Posterior cingulate gyrus (tissue), 11 donors: Measurements from ENCODE around the gene TEC.

Source experiments
- DNase-seq, 10 donors: peaks; one replicate each; pipeline versions ENCODE4 v3.0.0 to v3.0.0-alpha.2; 2020 to 2021; ENCODE audit warnings: mixed read lengths in 3 of 10
- intact Hi-C: fragments of 100-400 bp; cut with DNase I; formaldehyde crosslinking; loops from one replicate; pipeline ENCODE4 v1.15.1; 2023

TEC gene

GRCh38 chr4:48270523-48270897 lies 872 bp upstream of the TEC start:
- no peak for DNase-seq
- intact Hi-C loops = no loop called here

- intact Hi-C loops = no loop called here
- DNase-seq = peak; percentile 47 to 93 (median 62)
Measured at GRCh38 chr4:48269861-48270522, 354 bp upstream of the TEC start.

- no peak for DNase-seq
- intact Hi-C loops = no loop called here
Measured at GRCh38 chr4:48267574-48267973, 2.1 kb downstream of the TEC start.

- intact Hi-C loops = no loop called here
- DNase-seq = no peak
Measured at GRCh38 chr4:48266781-48267180, 2.9 kb downstream of the TEC start.

- DNase-seq = no peak
- intact Hi-C loops = no loop called here
Measured at GRCh38 chr4:48262926-48263325, 6.7 kb downstream of the TEC start.

- DNase-seq = no peak
- intact Hi-C loops = no loop called here
Measured at GRCh38 chr4:48262484-48262883, 7.2 kb downstream of the TEC start.

GRCh38 chr4:48261281-48261680 lies 8.4 kb downstream of the TEC start:
- no peak for DNase-seq
- intact Hi-C loops = no loop called here

GRCh38 chr4:48259748-48260147 lies 9.9 kb downstream of the TEC start:
- intact Hi-C loops = no loop called here
- DNase-seq = no peak

- DNase-seq = no peak
Measured at GRCh38 chr4:48258845-48259397, 10.7 kb downstream of the TEC start.

GRCh38 chr4:48255959-48256342 lies 13.7 kb downstream of the TEC start:
- no peak for DNase-seq
- intact Hi-C loops = no loop called here

More at GRCh38 chr4:48258845-48259397, 10.7 kb downstream of the TEC start:
- intact Hi-C loops = no loop called here

- DNase-seq = no peak
Measured at GRCh38 chr4:48255072-48255958, 14.3 kb downstream of the TEC start.

GRCh38 chr4:48254381-48255071 lies 15.1 kb downstream of the TEC start:
- intact Hi-C loops = no loop called here
- DNase-seq = no peak

More at GRCh38 chr4:48255072-48255958, 14.3 kb downstream of the TEC start:
- intact Hi-C loops = no loop called here

- DNase-seq = no peak
- intact Hi-C loops = no loop called here
Measured at GRCh38 chr4:48252313-48252712, 17.3 kb downstream of the TEC start.

- intact Hi-C loops = no loop called here
- no peak for DNase-seq
Measured at GRCh38 chr4:48250980-48251379, 18.7 kb downstream of the TEC start.

GRCh38 chr4:48250343-48250742 lies 19.3 kb downstream of the TEC start:
- intact Hi-C loops = no loop called here
- DNase-seq = no peak

GRCh38 chr4:48249378-48249777 lies 20.3 kb downstream of the TEC start:
- intact Hi-C loops = no loop called here
- DNase-seq = no peak

GRCh38 chr4:48248559-48248953 lies 21.1 kb downstream of the TEC start:
- no peak for DNase-seq
- intact Hi-C loops = no loop called here

GRCh38 chr4:48247878-48248558 lies 21.6 kb downstream of the TEC start:
- intact Hi-C loops = no loop called here
- DNase-seq = no peak

GRCh38 chr4:48247142-48247877 lies 22.3 kb downstream of the TEC start:
- intact Hi-C loops = no loop called here
- no peak for DNase-seq

GRCh38 chr4:48244665-48245064 lies 25.0 kb downstream of the TEC start:
- intact Hi-C loops = no loop called here
- DNase-seq = no peak
